ENCODE results near the gene KCNAB1. TPM values are rescaled to one million over a fixed set of nuclear protein-coding genes. Genes with fewer than 3 reads are reported as not detected.

KCNAB1 gene
- total and polyA plus RNA-seq, 4 donors = 0.16 to 2.4 (median 0.72) TPM

GRCh38 chr3:156432563-156432962 is 312.2 kb downstream of the KCNAB1 start:
- Histone ChIP-seq H3K9me3 (ENCODE audit: control insufficient read depth in 4 of 4, insufficient read depth in 3 of 4, low read length in 3 of 4) (peaks cover 0 to 4% (median 3%) of the 10 kb centered on the region in 4 donors), H3K36me3 (ENCODE audit: control insufficient read depth in 4 of 4, insufficient read depth in 4 of 4, low read length in 4 of 4) (no peaks in the 10 kb centered on the region), H3K27me3 (ENCODE audit: control insufficient read depth in 3 of 3, insufficient read depth in 3 of 3, low read length in 2 of 3) (peaks cover 0 to 3% (median 0%) of the 10 kb centered on the region in 3 donors), H3K27ac (ENCODE audit: low read depth in 1 of 2, low read length in 1 of 2) (no peak overlapping the region), H3K4me1 (ENCODE audit: control insufficient read depth in 5 of 5, insufficient read depth in 5 of 5, low read length in 5 of 5) (peaks cover 0 to 2% (median 0%) of the 10 kb centered on the region in 5 donors), H3K9ac (ENCODE audit: insufficient read depth in 1 of 2, low read length in 2 of 2) (no peak overlapping the region), H3K4me3 (no peak overlapping the region)
- WGBS, 2 donors = 52 to 65% methylated on average over 2 of the region's 2 CpGs
- DNase-seq (no peak), ATAC-seq (ENCODE audit: insufficient read depth, low FRiP score) (no peak)
- no peak for TF ChIP-seq CTCF (IDR thresholded peaks at IDR 0.05; ENCODE audit: control extremely low read depth, extremely low read depth)

- Histone ChIP-seq H3K4me1 (ENCODE audit: control insufficient read depth in 5 of 5, insufficient read depth in 5 of 5, low read length in 5 of 5) (peaks cover 0 to 2% (median 0%) of the 10 kb centered on the region in 5 donors), H3K4me3 (no peak overlapping the region), H3K9me3 (ENCODE audit: control insufficient read depth in 4 of 4, insufficient read depth in 3 of 4, low read length in 3 of 4) (peaks cover 0 to 4% (median 3%) of the 10 kb centered on the region in 4 donors), H3K9ac (ENCODE audit: insufficient read depth in 1 of 2, low read length in 2 of 2) (no peak overlapping the region), H3K27me3 (ENCODE audit: control insufficient read depth in 3 of 3, insufficient read depth in 3 of 3, low read length in 2 of 3) (peaks cover 0 to 3% (median 0%) of the 10 kb centered on the region in 3 donors), H3K36me3 (ENCODE audit: control insufficient read depth in 4 of 4, insufficient read depth in 4 of 4, low read length in 4 of 4) (no peaks in the 10 kb centered on the region), H3K27ac (ENCODE audit: low read depth in 1 of 2, low read length in 1 of 2) (no peak overlapping the region)
- WGBS, 2 donors = 61 to 70% methylated on average over 5 of the region's 5 CpGs
- DNase-seq (no peak), ATAC-seq (ENCODE audit: insufficient read depth, low FRiP score) (no peak)
- no peak for TF ChIP-seq CTCF (IDR thresholded peaks at IDR 0.05; ENCODE audit: control extremely low read depth, extremely low read depth)
Measured at GRCh38 chr3:156433138-156433537, 312.8 kb downstream of the KCNAB1 start.

DNA sequence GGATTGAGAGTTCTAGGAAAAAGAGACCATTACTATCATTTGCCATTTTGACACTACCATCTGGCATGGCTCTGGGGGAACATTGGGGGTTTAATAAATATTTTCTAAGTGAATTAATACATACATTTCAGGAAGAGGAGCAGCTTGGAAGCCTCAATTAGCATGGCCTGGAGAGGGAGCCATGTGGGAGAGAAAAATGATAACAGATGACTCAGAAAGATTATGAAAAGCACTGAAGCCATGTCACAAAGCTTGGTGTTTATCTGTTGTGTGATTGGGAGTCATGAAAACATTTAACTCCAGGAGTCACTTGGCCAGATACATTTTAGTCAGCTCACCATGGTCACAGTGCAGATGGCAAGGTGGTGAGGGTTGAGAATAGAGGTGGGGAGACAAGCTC is 313.5 kb downstream of the KCNAB1 start:
- H3K4me1 ChIP-seq (ENCODE audit: control insufficient read depth in 5 of 5, insufficient read depth in 5 of 5, low read length in 5 of 5) = peaks cover 0 to 2% (median 0%) of the 10 kb centered on the region in 5 donors
- H3K27ac ChIP-seq (ENCODE audit: low read depth in 1 of 2, low read length in 1 of 2) = no peak overlapping the region
- ATAC-seq (ENCODE audit: insufficient read depth, low FRiP score) (no peak), DNase-seq (no peak)
- TF ChIP-seq CTCF (IDR thresholded peaks at IDR 0.05; ENCODE audit: control extremely low read depth, extremely low read depth) = no peak
- H3K27me3 ChIP-seq (ENCODE audit: control insufficient read depth in 3 of 3, insufficient read depth in 3 of 3, low read length in 2 of 3) = peaks cover 0 to 3% (median 0%) of the 10 kb centered on the region in 3 donors
- peaks cover 0 to 4% (median 3%) of the 10 kb centered on the region in 4 donors for H3K9me3 ChIP-seq (ENCODE audit: control insufficient read depth in 4 of 4, insufficient read depth in 3 of 4, low read length in 3 of 4)
- no peak overlapping the region for H3K9ac ChIP-seq (ENCODE audit: insufficient read depth in 1 of 2, low read length in 2 of 2)
- H3K4me3 ChIP-seq = no peak overlapping the region
- H3K36me3 ChIP-seq (ENCODE audit: control insufficient read depth in 4 of 4, insufficient read depth in 4 of 4, low read length in 4 of 4) = no peaks in the 10 kb centered on the region

GRCh38 chr3:156434921-156435320 is 314.5 kb downstream of the KCNAB1 start:
- 61 to 67% methylated on average over 3 of the region's 3 CpGs for WGBS, 2 donors
- H3K9ac ChIP-seq (ENCODE audit: insufficient read depth in 1 of 2, low read length in 2 of 2) = no peak overlapping the region
- DNase-seq = no peak

More at GRCh38 chr3:156434921-156435320, 314.5 kb downstream of the KCNAB1 start:
- Histone ChIP-seq H3K27me3 (ENCODE audit: control insufficient read depth in 3 of 3, insufficient read depth in 3 of 3, low read length in 2 of 3) (peaks cover 0 to 3% (median 0%) of the 10 kb centered on the region in 3 donors), H3K36me3 (ENCODE audit: control insufficient read depth in 4 of 4, insufficient read depth in 4 of 4, low read length in 4 of 4) (no peaks in the 10 kb centered on the region), H3K4me1 (ENCODE audit: control insufficient read depth in 5 of 5, insufficient read depth in 5 of 5, low read length in 5 of 5) (peaks cover 0 to 2% (median 0%) of the 10 kb centered on the region in 5 donors), H3K27ac (ENCODE audit: low read depth in 1 of 2, low read length in 1 of 2) (no peak overlapping the region), H3K9me3 (ENCODE audit: control insufficient read depth in 4 of 4, insufficient read depth in 3 of 4, low read length in 3 of 4) (peaks cover 0 to 4% (median 3%) of the 10 kb centered on the region in 4 donors), H3K4me3 (no peak overlapping the region)
- no peak for TF ChIP-seq CTCF (IDR thresholded peaks at IDR 0.05; ENCODE audit: control extremely low read depth, extremely low read depth)
- ATAC-seq (ENCODE audit: insufficient read depth, low FRiP score) = no peak
